ENCODE data around the gene TPSG1.
"Not testable (repeated sequence)": the region's sequence is repeated elsewhere in the genome, so short reads cannot be mapped to it uniquely, and the experiment has no call there.

TPSG1 gene

GRCh38 chr16:1230471-1231212 is 5.6 kb upstream of the TPSG1 start:
- not testable (repeated sequence) for H3K27ac Mint-ChIP-seq; H3K4me1 Mint-ChIP-seq; H3K4me3 Mint-ChIP-seq; H3K36me3 Mint-ChIP-seq; ATAC-seq (ENCODE audit: low read depth); DNase-seq (ENCODE audit: low spot score in 2 of 2); H3K9me3 Mint-ChIP-seq; H3K27me3 Mint-ChIP-seq

- H3K4me3 Mint-ChIP-seq; H3K9me3 Mint-ChIP-seq; H3K36me3 Mint-ChIP-seq; ATAC-seq (ENCODE audit: low read depth); H3K27me3 Mint-ChIP-seq; H3K27ac Mint-ChIP-seq; H3K4me1 Mint-ChIP-seq; DNase-seq (ENCODE audit: low spot score in 2 of 2): not testable (repeated sequence)
These were observed 5.0 kb upstream of the TPSG1 start, which contains the start of gene TPSB2 for GRCh38 chr16:1230084-1230470. Gene TPSB2, minus strand, starts transcription at chr16:1230184. Its CDS starts 233 bp downstream, at chr16:1229951.

DNA sequence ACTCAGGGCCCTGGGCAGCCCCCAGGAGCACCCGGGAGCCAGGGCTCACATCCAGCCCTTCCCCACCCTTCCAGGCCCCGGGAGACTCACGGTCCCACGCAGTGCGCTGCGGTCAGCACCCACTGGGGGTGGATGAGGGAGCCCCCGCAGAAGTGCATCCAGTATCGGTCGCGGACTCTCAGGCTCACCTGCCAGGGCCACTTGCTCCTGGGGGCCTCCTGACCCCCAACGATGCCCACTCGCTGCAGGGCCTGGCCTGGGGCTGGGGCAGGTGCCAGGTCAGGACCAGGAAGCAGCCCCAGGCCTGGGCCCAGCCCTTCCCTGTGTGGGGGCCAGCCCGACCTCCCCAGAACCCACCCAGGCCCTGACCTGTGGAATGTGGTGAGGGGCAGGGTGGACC is 4.4 kb upstream of the TPSG1 start:
- not testable (repeated sequence) for ATAC-seq (ENCODE audit: low read depth); DNase-seq (ENCODE audit: low spot score in 2 of 2); H3K27ac Mint-ChIP-seq; H3K9me3 Mint-ChIP-seq; H3K27me3 Mint-ChIP-seq; H3K4me3 Mint-ChIP-seq; H3K36me3 Mint-ChIP-seq; H3K4me1 Mint-ChIP-seq

DNA sequence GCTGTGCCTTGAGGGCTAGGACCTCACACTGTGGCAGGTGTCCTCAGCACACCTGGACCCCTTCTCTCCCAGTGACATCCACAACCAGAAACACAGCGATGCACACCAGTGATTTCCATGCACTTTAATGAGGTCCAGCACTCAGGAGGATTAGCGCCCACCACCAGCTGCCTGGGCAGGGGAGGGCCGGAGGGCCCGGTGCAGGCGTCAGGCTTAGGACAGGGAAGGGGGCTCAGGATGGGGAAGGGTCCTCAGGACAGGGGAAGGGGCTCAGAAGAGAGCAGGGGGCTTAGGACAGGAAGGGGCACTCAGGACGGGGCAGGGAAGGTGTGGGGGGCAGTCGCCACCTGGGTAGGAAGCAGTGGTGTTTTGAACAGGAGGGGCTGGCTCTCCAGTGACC is 3.2 kb upstream of the TPSG1 start:
- H3K9me3 Mint-ChIP-seq; H3K36me3 Mint-ChIP-seq; DNase-seq (ENCODE audit: low spot score in 2 of 2); H3K4me1 Mint-ChIP-seq; ATAC-seq (ENCODE audit: low read depth); H3K27me3 Mint-ChIP-seq; H3K27ac Mint-ChIP-seq; H3K4me3 Mint-ChIP-seq: not testable (repeated sequence)

DNA sequence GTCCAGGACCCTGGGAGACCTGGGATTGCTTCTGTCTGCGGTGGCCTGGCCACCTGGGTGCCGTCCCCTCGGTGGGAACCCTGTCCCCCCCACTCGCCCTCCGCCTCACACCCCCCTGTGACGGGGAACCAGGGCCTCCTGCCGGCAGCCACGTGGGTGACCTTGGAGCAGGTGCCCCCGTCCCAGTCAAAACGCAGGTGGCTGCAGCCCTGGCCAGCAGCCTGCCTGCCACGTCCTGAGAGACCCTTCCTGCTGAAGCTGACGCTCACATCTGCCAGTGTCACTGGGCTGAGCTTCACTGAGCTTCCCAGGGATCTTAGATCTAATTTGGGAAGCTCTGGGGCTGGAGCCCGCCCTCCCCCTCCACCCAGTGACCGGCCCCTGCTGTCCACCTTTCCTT is 1.6 kb upstream of the TPSG1 start:
- not testable (repeated sequence) for H3K36me3 Mint-ChIP-seq; H3K9me3 Mint-ChIP-seq; ATAC-seq (ENCODE audit: low read depth); H3K27me3 Mint-ChIP-seq; DNase-seq (ENCODE audit: low spot score in 2 of 2); H3K4me1 Mint-ChIP-seq; H3K27ac Mint-ChIP-seq; H3K4me3 Mint-ChIP-seq

DNA sequence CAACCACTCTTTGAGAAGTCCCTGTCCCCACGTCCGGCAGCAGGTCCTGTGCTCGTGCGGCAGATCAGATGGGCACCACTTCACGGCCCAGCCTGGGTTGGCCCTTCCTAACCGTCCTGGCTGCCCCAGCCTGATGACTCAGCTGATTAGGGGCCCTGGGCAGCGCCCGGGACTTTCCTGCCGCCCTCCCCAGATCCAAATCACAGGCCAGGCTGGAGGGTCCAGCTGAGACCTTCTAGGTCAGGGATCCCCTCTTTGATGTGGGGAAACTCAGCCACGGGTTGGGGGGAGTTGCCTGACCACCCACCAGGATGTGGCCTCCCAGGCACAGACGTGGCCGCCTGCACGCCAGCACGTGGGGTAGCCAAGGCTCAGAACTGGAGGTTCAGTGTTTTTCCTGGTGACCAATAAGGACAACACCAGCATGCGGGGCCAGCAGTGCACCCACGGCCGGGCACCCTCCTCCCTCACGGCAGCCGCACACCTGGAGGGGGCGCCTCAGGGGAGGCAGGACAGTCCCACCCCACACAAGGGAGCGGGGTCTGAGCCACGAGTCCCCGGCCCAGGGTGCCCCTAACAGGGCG is 752 bp upstream of the TPSG1 start:
- H3K27me3 Mint-ChIP-seq; DNase-seq (ENCODE audit: low spot score in 2 of 2); H3K4me1 Mint-ChIP-seq; H3K36me3 Mint-ChIP-seq; ATAC-seq (ENCODE audit: low read depth); H3K9me3 Mint-ChIP-seq; H3K4me3 Mint-ChIP-seq; H3K27ac Mint-ChIP-seq: not testable (repeated sequence)

DNA sequence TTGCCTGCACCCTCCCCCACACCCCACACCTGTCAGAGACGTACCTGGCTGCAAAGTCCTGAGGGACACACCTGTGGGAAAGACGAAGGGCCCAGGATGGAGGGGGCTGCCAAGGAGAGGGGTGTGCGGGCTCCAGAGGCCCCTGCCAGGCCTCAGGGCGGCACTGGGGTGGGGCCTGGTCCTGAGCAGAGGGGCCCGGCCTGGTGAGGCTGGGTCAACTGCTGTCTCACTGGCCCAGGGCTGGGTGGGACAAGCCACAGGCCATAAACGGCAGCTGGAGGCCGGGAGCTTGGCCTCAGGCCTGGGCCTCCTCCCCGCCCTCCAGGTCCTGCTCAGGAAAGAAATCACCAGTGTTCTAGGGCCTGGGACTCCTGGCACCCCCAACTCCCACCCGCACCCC is 510 bp downstream of the TPSG1 start:
- no peaks in the 10 kb centered on the region for H3K36me3 Mint-ChIP-seq
- no peak for ATAC-seq (ENCODE audit: low read depth)
- H3K4me3 Mint-ChIP-seq, result no peak overlapping the region
- H3K4me1 Mint-ChIP-seq, result no peaks in the 10 kb centered on the region
- H3K9me3 Mint-ChIP-seq, result no peaks in the 10 kb centered on the region
- DNase-seq (ENCODE audit: low spot score in 2 of 2), result no peak
- peaks cover 9% of the 10 kb centered on the region for H3K27me3 Mint-ChIP-seq
- H3K27ac Mint-ChIP-seq, result no peak overlapping the region

DNA sequence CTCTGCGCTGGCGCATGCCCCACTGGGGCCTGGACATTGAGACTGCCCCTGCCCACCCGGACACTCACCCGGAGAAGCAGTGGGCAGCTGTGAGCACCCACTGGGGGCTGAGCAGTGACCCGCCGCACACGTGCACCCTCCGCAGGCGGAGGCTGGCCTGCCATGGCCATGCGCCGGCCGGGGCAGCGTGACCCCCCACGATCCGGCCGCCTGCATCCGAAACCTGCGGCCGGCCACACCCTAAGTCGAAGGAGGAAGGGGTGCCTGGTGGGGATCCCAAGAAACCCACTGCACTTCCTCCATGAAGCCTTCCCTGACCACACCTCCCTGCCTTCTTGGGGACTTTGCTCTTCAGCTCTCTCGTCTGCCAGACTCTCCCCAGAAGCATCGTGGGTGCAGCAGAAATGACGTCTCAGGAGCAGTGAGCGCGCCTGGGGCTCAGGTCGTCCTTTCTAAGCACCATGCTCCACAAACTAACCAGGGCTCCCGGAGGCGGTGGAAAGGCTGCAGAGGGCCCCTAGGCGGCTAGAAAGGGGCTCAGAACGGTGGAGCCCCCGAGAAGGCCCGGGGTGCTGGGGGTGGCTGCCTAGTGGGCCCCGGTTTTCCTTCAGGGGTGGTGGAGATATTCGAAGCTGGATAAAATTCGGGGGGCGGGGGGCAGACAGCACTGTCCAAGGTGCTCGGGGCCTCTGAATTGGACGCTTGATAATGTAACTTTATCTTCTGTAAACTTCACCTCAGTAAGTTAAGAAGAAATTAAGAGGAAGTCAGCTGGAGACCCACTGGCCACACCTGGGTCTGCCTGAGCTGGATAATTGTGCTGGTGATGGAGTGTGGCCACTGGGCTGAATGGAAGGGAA is 1.5 kb downstream of the TPSG1 start:
- Mint-ChIP-seq H3K27ac (no peak overlapping the region), H3K4me3 (no peak overlapping the region), H3K4me1 (no peaks in the 10 kb centered on the region), H3K27me3 (peaks cover 9% of the 10 kb centered on the region), H3K9me3 (no peaks in the 10 kb centered on the region), H3K36me3 (no peaks in the 10 kb centered on the region)
- ATAC-seq (ENCODE audit: low read depth) (no peak), DNase-seq (ENCODE audit: low spot score in 2 of 2) (no peak)

DNA sequence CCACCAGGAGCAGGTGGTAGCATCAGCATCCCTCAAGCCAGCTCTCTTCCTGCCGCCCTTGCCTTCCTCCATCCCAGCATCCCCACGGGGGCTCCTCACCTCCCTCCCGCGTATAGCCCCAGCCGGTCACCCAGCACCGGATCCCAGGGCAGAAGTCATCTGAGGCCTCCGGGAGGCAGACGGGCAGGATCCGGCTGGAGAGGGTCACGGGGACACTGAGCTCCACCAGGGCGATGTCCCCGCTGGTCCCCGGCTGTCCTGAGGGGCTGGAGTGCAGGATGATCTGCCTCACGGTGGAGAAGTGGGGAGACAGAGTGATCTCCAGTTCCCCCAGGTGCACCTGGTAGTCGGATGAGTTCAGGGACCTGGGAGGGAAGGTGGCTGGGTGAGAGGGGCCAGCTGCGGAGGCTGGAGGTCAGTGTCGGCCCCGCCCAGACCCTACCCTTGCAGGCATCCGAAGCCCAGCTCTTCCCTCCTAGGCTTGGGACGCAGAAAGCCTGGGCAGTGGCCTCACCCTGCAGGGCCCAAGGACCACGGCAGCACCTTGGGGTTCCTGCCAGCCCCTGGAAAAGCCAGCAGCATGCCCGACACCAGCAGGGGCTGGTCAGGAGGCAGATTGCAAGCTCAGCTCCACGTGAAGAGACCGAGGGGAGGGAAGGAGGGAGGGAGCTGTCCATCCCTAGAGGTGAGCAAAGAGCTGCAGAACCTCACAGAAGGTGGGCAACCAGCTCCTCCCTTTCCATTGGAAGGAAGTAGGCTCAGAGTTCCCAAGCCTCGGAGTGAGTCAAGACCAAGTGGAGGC is 2.3 kb downstream of the TPSG1 start:
- H3K36me3 Mint-ChIP-seq, result no peaks in the 10 kb centered on the region
- H3K27ac Mint-ChIP-seq, result no peak overlapping the region
- H3K27me3 Mint-ChIP-seq, result peaks cover 7% of the 10 kb centered on the region
- H3K4me1 Mint-ChIP-seq, result no peaks in the 10 kb centered on the region
- H3K4me3 Mint-ChIP-seq, result no peak overlapping the region
- DNase-seq (ENCODE audit: low spot score in 2 of 2) (no peak), ATAC-seq (ENCODE audit: low read depth) (no peak)
- no peaks in the 10 kb centered on the region for H3K9me3 Mint-ChIP-seq

- H3K36me3 Mint-ChIP-seq, result no peaks in the 10 kb centered on the region
- H3K9me3 Mint-ChIP-seq, result no peaks in the 10 kb centered on the region
- H3K4me3 Mint-ChIP-seq, result no peak overlapping the region
- H3K27ac Mint-ChIP-seq, result no peak overlapping the region
- ATAC-seq (ENCODE audit: low read depth) (no peak), DNase-seq (ENCODE audit: low spot score in 2 of 2) (no peak)
- no peaks in the 10 kb centered on the region for H3K4me1 Mint-ChIP-seq
- H3K27me3 Mint-ChIP-seq, result peaks cover 5% of the 10 kb centered on the region
These were observed 3.2 kb downstream of the TPSG1 start for GRCh38 chr16:1221628-1222552.

DNA sequence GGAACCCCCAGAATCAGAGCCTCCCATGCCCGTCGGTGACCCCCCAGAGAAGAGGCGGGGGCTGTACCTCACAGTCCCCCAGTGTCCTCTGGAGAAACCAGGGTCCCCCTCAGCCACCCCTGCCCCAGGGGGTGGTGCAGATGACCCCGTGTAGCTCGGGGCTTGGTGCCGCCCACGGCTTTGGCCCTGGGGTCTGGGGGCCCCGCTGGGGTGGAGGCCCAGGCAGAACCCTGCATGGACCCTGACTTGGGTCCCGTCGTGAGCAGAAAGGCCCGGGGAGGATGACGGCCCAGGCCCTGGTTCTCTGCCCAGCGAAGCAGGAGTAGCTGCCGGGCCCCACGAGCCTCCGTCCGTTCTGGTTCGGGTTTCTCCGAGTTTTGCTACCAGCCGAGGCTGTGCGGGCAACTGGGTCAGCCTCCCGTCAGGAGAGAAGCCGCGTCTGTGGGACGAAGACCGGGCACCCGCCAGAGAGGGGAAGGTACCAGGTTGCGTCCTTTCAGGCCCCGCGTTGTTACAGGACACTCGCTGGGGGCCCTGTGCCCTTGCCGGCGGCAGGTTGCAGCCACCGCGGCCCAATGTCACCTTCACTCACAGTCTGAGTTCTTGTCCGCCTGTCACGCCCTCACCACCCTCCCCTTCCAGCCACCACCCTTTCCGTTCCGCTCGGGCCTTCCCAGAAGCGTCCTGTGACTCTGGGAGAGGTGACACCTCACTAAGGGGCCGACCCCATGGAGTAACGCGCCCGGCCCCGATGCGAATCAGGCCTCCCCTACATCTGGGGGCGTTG is 4.0 kb downstream of the TPSG1 start:
- DNase-seq (ENCODE audit: low spot score in 2 of 2), result no peak
- Mint-ChIP-seq H3K9me3 (no peaks in the 10 kb centered on the region), H3K4me1 (no peaks in the 10 kb centered on the region), H3K4me3 (no peak overlapping the region), H3K36me3 (no peaks in the 10 kb centered on the region), H3K27ac (no peak overlapping the region), H3K27me3 (peaks cover 6% of the 10 kb centered on the region)
- no peak for ATAC-seq (ENCODE audit: low read depth)

DNA sequence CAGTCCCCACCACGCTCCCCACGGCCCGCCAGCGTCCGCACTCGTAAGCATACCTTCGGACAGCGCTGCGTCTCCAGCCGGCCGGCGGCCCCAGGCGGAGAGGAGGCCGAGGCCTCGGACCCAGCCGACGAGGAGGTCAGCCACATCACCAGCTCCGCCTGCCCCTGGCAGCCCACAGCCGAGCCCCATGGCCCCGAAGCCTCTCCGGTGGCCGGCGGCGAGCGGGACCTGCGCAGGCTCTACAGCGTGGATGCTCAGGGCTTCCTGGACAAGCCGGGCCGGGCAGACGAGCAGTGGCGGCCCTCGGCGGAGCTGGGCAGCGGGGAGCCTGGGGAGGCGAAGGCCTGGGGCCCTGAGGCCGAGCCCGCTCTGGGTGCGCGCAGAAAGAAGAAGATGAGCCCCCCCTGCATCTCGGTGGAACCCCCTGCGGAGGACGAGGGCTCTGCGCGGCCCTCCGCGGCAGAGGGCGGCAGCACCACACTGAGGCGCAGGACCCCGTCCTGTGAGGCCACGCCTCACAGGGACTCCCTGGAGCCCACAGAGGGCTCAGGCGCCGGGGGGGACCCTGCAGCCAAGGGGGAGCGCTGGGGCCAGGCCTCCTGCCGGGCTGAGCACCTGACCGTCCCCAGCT is 4.9 kb downstream of the TPSG1 start:
- ATAC-seq (ENCODE audit: low read depth), result no peak
- no peak overlapping the region for H3K27ac Mint-ChIP-seq
- no peak overlapping the region for H3K4me3 Mint-ChIP-seq
- no peak for DNase-seq (ENCODE audit: low spot score in 2 of 2)
- H3K27me3 Mint-ChIP-seq, result peaks cover 8% of the 10 kb centered on the region
- H3K4me1 Mint-ChIP-seq, result no peaks in the 10 kb centered on the region
- H3K9me3 Mint-ChIP-seq, result no peaks in the 10 kb centered on the region
- no peaks in the 10 kb centered on the region for H3K36me3 Mint-ChIP-seq
